ENCODE results near the gene RAP2A.

RAP2A gene

GRCh38 chr13:97433727-97434396 lies at the start of gene RAP2A:
RAP2A (plus strand) TSS chr13:97434169; CDS start chr13:97434471, 302 bp downstream.
- ATAC-seq, result peak; percentile 58 to 66

GRCh38 chr13:97384371-97384770 lies 49.6 kb upstream of the RAP2A start:
- ATAC-seq, result no peak

- ATAC-seq, result no peak
Measured at GRCh38 chr13:97385146-97385545, 48.8 kb upstream of the RAP2A start.

- no peak for ATAC-seq
Measured at GRCh38 chr13:97385854-97386253, 48.1 kb upstream of the RAP2A start.

GRCh38 chr13:97386801-97387484 lies 47.0 kb upstream of the RAP2A start:
- ATAC-seq, result no peak

GRCh38 chr13:97387485-97387839 lies 46.5 kb upstream of the RAP2A start:
- no peak for ATAC-seq

- ATAC-seq, result no peak
Measured at GRCh38 chr13:97387890-97388289, 46.1 kb upstream of the RAP2A start.

- no peak for ATAC-seq
Measured at GRCh38 chr13:97388373-97388772, 45.6 kb upstream of the RAP2A start.

- no peak for ATAC-seq
Measured at GRCh38 chr13:97390941-97391600, 42.9 kb upstream of the RAP2A start.

- ATAC-seq, result no peak
Measured at GRCh38 chr13:97392020-97392419, 41.9 kb upstream of the RAP2A start.

- no peak for ATAC-seq
Measured at GRCh38 chr13:97394542-97394941, 39.4 kb upstream of the RAP2A start.

- no peak for ATAC-seq
Measured at GRCh38 chr13:97395447-97396136, 38.4 kb upstream of the RAP2A start.

GRCh38 chr13:97397267-97397666 lies 36.7 kb upstream of the RAP2A start:
- ATAC-seq, result no peak

GRCh38 chr13:97401421-97401820 lies 32.5 kb upstream of the RAP2A start:
- ATAC-seq, result no peak

GRCh38 chr13:97403893-97404750 lies 29.8 kb upstream of the RAP2A start:
- no peak for ATAC-seq

- no peak for ATAC-seq
Measured at GRCh38 chr13:97407540-97407939, 26.4 kb upstream of the RAP2A start.

- no peak for ATAC-seq
Measured at GRCh38 chr13:97408938-97409337, 25.0 kb upstream of the RAP2A start.

- no peak for ATAC-seq
Measured at GRCh38 chr13:97411984-97412383, 22.0 kb upstream of the RAP2A start.

- ATAC-seq, result no peak
Measured at GRCh38 chr13:97413694-97414093, 20.3 kb upstream of the RAP2A start.

- ATAC-seq, result no peak
Measured at GRCh38 chr13:97414392-97414791, 19.6 kb upstream of the RAP2A start.

GRCh38 chr13:97417698-97418097 lies 16.3 kb upstream of the RAP2A start:
- no peak for ATAC-seq
